ENCODE results near the gene EPHA6.

GRCh38 chr3:97277708-97278107, 463.3 kb downstream of the EPHA6 start:
- TF ChIP-seq, protein P1, sequence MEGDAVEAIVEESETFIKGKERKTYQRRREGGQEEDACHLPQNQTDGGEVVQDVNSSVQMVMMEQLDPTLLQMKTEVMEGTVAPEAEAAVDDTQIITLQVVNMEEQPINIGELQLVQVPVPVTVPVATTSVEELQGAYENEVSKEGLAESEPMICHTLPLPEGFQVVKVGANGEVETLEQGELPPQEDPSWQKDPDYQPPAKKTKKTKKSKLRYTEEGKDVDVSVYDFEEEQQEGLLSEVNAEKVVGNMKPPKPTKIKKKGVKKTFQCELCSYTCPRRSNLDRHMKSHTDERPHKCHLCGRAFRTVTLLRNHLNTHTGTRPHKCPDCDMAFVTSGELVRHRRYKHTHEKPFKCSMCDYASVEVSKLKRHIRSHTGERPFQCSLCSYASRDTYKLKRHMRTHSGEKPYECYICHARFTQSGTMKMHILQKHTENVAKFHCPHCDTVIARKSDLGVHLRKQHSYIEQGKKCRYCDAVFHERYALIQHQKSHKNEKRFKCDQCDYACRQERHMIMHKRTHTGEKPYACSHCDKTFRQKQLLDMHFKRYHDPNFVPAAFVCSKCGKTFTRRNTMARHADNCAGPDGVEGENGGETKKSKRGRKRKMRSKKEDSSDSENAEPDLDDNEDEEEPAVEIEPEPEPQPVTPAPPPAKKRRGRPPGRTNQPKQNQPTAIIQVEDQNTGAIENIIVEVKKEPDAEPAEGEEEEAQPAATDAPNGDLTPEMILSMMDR (conservative IDR thresholded peaks at IDR 0.05 in 1 of 2, IDR thresholded peaks at IDR 0.05 in 1 of 2; ENCODE audit: low read depth in 1 of 2, low read length in 2 of 2): no peak
- no peak for TF ChIP-seq EZH2 (IDR thresholded peaks at IDR 0.05; ENCODE audit: low read length, missing control alignments)
